H7 (cell line): Measurements from ENCODE around the gene CPNE7. TPM values are rescaled to one million over a fixed set of nuclear protein-coding genes. Genes with fewer than 3 reads are reported as not detected.
"Not testable (repeated sequence)": the region's sequence is repeated elsewhere in the genome, so short reads cannot be mapped to it uniquely, and the experiment has no call there.

Experiments
- DNase-seq: peaks from one replicate; pipeline ENCODE4 v3.0.0; 2012
- H3K27me3 ChIP-seq: 2 replicates; pipeline ENCODE4 v1.6.0; 2011; ENCODE audit warnings: mild to moderate bottlenecking, low read length; ENCODE audit not compliant: control insufficient read depth, insufficient read depth
- H3K36me3 ChIP-seq: replicated peaks from 2 replicates; pipeline ENCODE4 v1.5.1; 2011; ENCODE audit warnings: low read length; ENCODE audit not compliant: control insufficient read depth, insufficient read depth
- H3K4me3 ChIP-seq: 2 replicates; pipeline ENCODE4 v1.5.1; 2011; ENCODE audit warnings: low read depth, mild to moderate bottlenecking, control low read depth, low read length, moderate library complexity; ENCODE audit not compliant: insufficient read depth
- total RNA-seq: library from RNA; depleted of rRNA; stranded (reverse); fragments of >200 nt; shearing (Covaris generic); gene quantifications from 2 replicates; pipeline ENCODE4 v1.2.3, GENCODE V29; 2014

The CPNE7 gene
- total RNA-seq, 1 experiment from 2014 or later, result 5.9 TPM

DNA sequence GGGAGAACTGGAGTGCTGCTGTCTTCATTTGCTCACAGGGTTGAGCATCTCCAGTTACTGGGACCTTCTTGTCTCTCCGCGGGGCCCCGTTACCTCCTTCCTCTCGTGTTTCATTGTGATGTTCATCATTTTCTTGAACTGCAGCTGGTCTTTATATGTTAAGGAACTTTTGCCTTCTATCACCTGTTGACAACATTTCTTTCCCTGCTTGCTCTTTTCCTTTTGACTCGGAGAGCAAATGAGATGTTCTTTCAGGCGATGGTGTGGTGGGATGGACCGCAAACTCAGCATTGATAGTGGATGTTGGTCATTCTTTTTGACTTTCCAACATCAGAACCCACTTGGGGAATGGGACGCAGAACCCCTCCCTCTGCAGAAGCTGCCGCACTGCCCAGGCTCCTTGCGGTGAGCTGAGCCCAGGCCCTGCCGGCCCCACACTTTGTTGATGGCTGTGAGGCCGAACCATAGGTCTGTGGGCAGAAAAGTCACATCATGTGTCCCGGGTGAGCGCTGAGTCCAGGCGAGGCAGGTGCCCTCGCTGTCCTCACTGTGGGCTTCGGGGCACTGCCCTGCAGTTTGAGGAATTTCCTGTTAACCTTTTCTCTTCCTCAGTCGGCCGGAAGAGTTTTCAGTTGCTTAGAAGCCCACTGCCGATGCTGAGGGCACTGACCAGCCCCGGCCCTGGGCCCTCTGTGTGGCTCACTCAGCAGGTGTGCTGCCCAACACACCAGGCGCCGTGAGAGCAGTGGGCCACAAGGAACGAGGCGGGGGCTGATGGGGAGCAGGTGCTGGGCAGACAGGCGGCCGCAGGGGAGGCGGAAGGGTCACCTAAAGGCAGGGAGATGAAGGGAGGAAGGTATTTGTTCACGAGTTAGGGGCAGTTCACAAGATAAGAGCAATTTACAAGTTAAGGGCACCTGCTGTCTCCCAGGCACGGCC, 7.6 kb upstream of the CPNE7 start:
- peaks cover 11% of the 10 kb centered on the region for H3K36me3 ChIP-seq
- H3K4me3 ChIP-seq, result no peak overlapping the region
- DNase-seq, result no peak
- H3K27me3 ChIP-seq, result no peaks in the 10 kb centered on the region; the same call in 1 of the 2 replicates

DNA sequence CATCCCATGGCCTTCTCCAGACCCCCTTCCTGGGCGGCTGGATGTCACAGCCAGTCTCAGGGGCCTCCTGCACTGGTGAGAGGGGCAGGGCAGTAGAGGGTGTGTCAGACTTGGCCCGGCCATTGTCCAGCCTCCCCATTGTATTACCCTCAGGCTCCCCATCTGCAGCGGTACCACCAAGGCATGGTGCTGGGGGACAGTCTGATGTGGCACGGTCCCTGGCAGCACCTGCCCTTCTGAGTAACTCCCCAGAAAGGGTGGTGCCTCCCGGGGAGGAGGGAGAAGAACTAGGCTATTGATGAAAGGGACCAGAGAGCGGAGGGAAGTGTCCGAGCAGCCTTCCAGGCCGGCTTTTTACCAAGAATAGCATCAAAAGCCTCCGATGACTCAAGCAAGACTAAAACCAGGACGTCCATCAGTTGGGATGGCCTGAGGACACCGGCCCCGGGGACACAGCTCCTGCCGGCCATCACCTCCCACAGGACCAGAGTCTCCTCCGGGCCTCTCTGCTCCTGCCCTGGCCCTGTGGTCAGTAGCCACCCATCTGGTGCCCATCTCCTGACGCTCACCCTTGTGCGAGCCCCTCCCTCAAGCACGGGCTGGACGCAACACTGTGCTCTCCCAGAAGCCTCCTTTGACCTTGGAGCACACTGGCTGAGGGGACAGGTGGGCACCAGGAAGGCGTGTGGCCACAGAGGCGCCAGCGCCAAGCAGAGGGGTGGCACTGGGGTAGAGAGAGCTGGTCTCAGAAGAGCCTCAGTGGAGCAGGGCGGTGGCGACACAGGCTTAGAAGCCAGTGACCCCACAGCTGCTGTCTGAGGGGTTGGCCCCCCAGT, 5.8 kb upstream of the CPNE7 start:
- peaks cover 5% of the 10 kb centered on the region; the same call in 1 of the 2 replicates for H3K27me3 ChIP-seq
- no peak overlapping the region for H3K4me3 ChIP-seq
- no peak for DNase-seq
- H3K36me3 ChIP-seq, result no peaks in the 10 kb centered on the region

DNA sequence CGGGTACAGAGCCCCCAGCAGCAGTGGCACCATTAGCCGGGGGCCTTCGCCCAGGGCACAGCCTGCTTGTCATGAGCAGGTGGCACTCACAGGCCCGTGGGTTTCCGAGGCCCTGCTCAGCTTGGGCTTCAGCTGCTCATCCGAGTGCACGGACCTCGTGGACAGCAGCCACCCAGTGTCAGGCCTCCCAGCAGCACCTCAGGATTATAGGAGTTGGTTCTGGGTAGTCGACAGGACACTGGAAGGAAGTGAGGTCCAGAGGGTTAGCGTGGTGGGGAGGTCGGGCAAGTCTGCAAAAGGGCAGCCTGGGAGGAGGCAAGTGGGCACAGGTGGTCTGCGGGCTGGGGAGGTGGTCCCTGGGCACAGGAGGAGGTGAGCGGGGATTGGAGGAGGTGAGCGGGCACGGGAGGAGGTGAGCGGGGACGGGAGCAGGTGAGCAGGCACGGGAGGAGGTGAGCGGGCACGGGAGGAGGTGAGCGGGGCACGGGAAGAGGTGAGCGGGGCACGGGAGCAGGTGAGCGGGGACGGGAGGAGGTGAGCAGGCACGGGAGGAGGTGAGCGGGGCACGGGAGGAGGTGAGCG, 5.1 kb upstream of the CPNE7 start:
- Histone ChIP-seq H3K27me3 (peaks cover 12% of the 10 kb centered on the region), H3K36me3 (no peaks in the 10 kb centered on the region), H3K4me3 (no peak overlapping the region)
- no peak for DNase-seq

GRCh38 chr16:89570983-89571598, 4.5 kb upstream of the CPNE7 start:
- H3K27me3 ChIP-seq, result peaks cover 16% of the 10 kb centered on the region
- not testable (repeated sequence) for H3K36me3 ChIP-seq, H3K4me3 ChIP-seq, DNase-seq

DNA sequence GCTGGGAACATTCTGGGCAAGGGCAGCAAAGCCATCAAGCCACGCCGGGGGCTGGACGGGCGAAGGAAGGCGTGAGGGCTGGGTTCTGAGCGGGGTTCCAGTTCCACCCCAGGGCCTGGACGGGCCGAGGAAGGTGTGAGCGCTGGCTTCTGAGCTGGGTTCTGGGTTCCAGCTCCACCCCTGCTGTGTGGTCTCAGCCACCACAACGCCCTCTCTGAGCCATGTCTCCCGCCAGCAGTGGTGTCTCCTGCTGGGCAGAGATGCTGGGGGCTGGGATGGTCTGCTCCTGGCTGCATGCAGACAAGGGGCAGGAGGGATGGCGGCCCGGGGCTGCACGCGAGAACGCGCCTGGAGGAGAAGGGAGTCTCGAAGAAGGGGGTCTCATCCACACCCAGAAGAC, 3.9 kb upstream of the CPNE7 start:
- H3K36me3 ChIP-seq, result no peaks in the 10 kb centered on the region
- peaks cover 22% of the 10 kb centered on the region for H3K27me3 ChIP-seq
- DNase-seq, result no peak
- no peak overlapping the region for H3K4me3 ChIP-seq

DNA sequence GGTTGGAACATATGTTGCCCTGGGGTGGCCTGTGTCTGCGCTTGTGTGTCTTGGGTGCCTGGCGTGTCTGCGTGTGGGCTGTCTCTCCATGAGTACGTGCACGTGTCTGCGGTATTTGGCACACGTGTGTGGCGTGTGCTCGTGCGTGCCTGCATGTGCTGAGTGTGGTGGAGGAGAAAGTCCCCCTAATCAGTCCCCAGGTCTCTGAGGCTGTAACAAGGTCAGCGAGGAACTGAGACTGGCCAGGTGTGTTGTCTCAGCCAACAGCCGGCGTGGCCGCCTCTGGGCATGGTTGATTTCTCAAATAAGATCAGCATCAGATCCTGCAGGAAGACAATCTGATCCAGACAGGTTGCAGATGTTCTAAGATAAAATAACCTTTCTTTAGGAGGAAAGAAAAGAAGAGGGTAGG, 3.5 kb upstream of the CPNE7 start:
- peaks cover 26% of the 10 kb centered on the region for H3K27me3 ChIP-seq
- no peak for DNase-seq

DNA sequence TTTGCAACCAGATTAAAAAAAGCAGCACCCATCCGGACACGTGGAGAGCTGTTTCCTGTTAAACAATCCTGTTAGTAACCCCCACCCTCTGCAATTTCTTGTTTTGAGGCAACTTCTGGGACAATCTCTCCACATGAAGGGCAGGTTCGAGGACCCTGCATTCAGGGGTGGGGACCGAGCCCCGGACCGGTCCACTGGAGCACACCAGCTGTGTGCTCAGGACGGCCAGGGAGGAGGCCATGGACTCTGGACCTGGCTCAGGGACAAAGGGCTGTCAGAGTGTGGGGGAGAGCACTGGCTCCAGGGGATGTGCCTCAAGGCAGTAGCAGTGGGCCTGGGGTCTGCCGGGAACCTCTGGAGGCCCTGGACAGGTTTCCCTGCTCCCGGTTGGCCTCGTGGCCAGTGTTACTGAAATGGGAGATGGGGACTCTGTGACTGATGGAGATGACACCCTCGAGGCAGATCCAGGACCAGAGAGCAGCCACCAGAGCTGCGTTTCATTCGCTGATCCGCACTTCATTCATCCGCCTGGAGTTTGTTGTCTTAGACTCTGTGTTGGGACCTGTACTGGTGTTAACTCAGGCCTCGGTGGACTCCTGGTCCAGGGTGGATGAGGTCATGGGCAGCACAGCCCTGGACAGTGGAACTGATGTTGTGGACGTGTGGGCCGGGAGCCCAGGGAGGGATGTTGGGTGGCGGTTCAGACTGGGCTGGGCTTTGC, 2.9 kb upstream of the CPNE7 start:
- Histone ChIP-seq H3K27me3 (peaks cover 30% of the 10 kb centered on the region), H3K36me3 (no peaks in the 10 kb centered on the region), H3K4me3 (no peak overlapping the region)
- DNase-seq, result no peak

More for the DNA sequence above, 3.5 kb upstream of the CPNE7 start:
- no peak overlapping the region for H3K4me3 ChIP-seq
- no peaks in the 10 kb centered on the region for H3K36me3 ChIP-seq

- no peak for DNase-seq
- Histone ChIP-seq H3K4me3 (peak overlapping the region; percentile 61), H3K36me3 (no peaks in the 10 kb centered on the region; the same call in 1 of the 2 replicates), H3K27me3 (peaks cover 30% of the 10 kb centered on the region)
Measured at GRCh38 chr16:89573826-89574680, 1.5 kb upstream of the CPNE7 start.

GRCh38 chr16:89574681-89575246, 794 bp upstream of the CPNE7 start:
- H3K4me3 ChIP-seq, result peak overlapping the region; percentile 61
- peak; percentile 99 for DNase-seq
- H3K36me3 ChIP-seq, result no peaks in the 10 kb centered on the region; the same call in 1 of the 2 replicates
- peaks cover 30% of the 10 kb centered on the region for H3K27me3 ChIP-seq

DNA sequence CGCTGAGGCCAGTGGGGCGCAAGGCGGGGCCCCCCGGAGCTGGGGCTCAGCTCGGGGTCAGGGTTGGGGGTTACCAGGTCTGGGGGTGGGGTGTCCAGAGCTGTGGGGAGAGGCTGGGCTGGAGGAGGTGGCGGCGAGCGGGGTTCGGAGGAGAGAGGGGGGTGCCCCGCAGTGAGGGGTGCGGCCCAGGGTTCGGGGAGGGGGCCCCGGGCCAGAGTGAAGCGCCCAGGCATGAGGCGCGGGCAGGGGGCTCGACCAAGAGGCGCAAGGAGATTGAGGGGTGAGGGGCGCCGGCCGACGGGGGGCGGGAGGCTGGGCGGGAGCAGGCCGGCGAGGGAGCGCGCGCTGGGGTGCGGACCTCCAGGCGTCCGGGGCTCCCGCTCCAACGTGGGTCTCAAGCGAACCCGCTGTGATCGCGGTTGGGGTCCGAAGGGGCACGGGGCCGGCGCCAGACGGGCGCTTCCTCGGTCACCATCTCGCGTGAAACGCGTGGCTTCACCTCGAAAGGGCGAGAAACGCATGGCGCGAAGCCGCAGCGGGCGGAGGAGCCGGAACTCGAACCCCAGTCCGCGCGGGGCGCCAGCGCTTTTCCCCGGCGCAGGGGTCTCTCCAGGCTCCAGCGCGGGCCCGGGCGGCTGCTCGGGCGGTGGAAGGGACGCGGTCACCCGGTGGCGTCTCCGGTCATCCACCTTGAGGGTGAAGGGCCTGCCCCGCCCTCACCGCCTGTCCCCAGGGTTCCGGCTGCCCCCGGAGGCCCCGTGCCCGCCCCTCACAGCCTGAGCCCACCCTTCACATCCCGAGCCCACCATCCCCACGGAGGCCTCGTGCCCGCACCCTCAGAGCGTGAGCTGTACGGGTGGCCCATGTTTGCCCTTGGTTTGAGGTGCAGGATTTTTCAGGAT, 846 bp downstream of the CPNE7 start:
- Histone ChIP-seq H3K36me3 (no peaks in the 10 kb centered on the region; the same call in 1 of the 2 replicates), H3K27me3 (peaks cover 30% of the 10 kb centered on the region), H3K4me3 (peak overlapping the region; percentile 61)
- peak; percentile 85 for DNase-seq

DNA sequence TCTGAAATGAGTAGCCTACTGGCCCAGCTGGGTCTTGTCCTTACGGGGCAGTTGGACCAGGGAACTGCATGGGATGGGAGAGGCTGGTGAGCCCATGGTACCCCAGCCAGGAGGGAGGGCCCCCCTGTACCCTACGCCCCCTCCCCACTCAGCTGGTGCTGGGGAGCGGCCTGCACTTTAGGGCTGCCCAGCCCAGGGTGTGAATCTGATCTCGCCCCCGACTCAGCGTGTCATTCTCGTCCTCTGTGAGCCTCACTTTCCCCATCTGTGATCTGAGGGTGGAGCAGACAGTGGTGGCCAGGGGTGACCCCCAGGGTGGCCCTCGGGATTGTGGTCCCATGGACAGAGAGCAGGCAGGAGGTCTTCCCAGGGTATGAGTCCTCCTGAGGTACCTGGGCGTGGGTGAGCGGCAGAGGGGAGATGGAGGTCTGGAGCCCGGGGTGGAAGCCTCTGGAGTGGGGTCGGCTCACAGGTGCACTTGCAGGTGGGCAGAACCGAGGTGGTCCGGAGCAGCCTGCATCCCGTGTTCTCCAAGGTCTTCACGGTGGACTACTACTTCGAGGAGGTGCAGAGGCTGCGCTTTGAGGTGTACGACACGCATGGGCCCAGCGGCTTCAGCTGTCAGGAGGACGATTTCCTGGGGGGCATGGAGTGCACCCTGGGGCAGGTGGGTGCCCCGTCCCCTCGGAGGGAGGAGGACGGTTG, 1.6 kb downstream of the CPNE7 start:
- Histone ChIP-seq H3K4me3 (no peak overlapping the region), H3K36me3 (no peaks in the 10 kb centered on the region; the same call in 1 of the 2 replicates), H3K27me3 (peaks cover 30% of the 10 kb centered on the region)
- DNase-seq, result peak; percentile 69
